T-cell (primary cell): Measurements from ENCODE around the gene MRPL39. TPM values are rescaled to one million over a fixed set of nuclear protein-coding genes. Genes with fewer than 3 reads are reported as not detected.

ENCODE experiments used
- ATAC-seq, 4 experiments: fragments of 200-7000 bp in 3 of 4; fragments of 150-1000 bp in 1 of 4; cut with Tn5 transposase; replicated peaks in 1 of 4; 1 replicate in 3 of 4; 2 replicates in 1 of 4; pipeline ENCODE4 v1.10.0; 2021; ENCODE audit warnings: moderate library complexity in 3 of 4, mild to moderate bottlenecking in 2 of 4, moderate number of reproducible peaks in 1 of 4
- CTCF ChIA-PET, 2 donors: fragments of 300-600 bp; sonication (Branson Sonifier 250); formaldehyde crosslinking; loops; one replicate each; lab custom pipeline; 2022; ENCODE audit warnings: antibody characterized with exemption in 2 of 2; lab: Charles Lee
- POLR2A ChIA-PET, 2 donors: fragments of 300-600 bp; sonication (Branson Sonifier 250); formaldehyde crosslinking; loops; one replicate each; lab custom pipeline; 2022; ENCODE audit warnings: antibody characterized with exemption in 2 of 2; lab: Charles Lee
- DNase-seq, 35 experiments: peaks; one replicate each; pipeline versions ENCODE4 v3.0.0 to v3.0.0-alpha.2; 2013 to 2023
- H3K27ac ChIP-seq: one replicate; pipeline ENCODE4 v1.5.1; 2013; ENCODE audit warnings: low read length
- H3K27me3 ChIP-seq, 2 experiments: replicated peaks in 1 of 2; 1 replicate in 1 of 2; 2 replicates in 1 of 2; pipeline versions ENCODE4 v1.6.1 to v1.7.0; 2013; ENCODE audit warnings: low read length in 1 of 2, mixed read lengths in 1 of 2; ENCODE audit not compliant: control insufficient read depth in 2 of 2, insufficient read depth in 2 of 2; ENCODE audit errors: extremely low read depth in 1 of 2
- H3K36me3 ChIP-seq, 2 donors: 1 replicate in 1 of 2; 2 replicates in 1 of 2; pipeline versions ENCODE4 v1.6.1 to v1.7.0; 2013; ENCODE audit warnings: low read length in 1 of 2; ENCODE audit not compliant: control insufficient read depth in 2 of 2, insufficient read depth in 1 of 2; ENCODE audit errors: extremely low read depth in 1 of 2
- H3K4me1 ChIP-seq, 2 experiments: 1 replicate in 1 of 2; 2 replicates in 1 of 2; pipeline versions ENCODE4 v1.6.1 to v1.7.0; 2013; ENCODE audit warnings: low read length in 2 of 2, mixed read lengths in 1 of 2; ENCODE audit not compliant: insufficient read depth in 2 of 2, control insufficient read depth in 1 of 2; ENCODE audit errors: extremely low read depth in 1 of 2
- H3K4me3 ChIP-seq, 2 donors: 1 replicate in 1 of 2; 2 replicates in 1 of 2; pipeline versions ENCODE4 v1.5.1 to v1.7.0; 2013; ENCODE audit warnings: mild to moderate bottlenecking in 2 of 2, low read length in 1 of 2, moderate library complexity in 1 of 2; ENCODE audit not compliant: control insufficient read depth in 1 of 2; ENCODE audit errors: extremely low read depth in 1 of 2
- H3K9me3 ChIP-seq: 2 replicates; pipeline ENCODE4 v1.7.0; 2013
- H3K27ac Mint-ChIP-seq, 2 donors: one replicate each; pipeline ENCODE4 v1.8.0; 2020 to 2021; ENCODE audit warnings: mild to moderate bottlenecking in 2 of 2, mixed read lengths in 2 of 2
- H3K27me3 Mint-ChIP-seq, 2 donors: one replicate each; pipeline ENCODE4 v1.8.0; 2021 to 2022; ENCODE audit warnings: mixed read lengths in 2 of 2
- H3K36me3 Mint-ChIP-seq: one replicate; pipeline ENCODE4 v1.8.0; 2021; ENCODE audit warnings: mixed read lengths
- H3K4me1 Mint-ChIP-seq, 3 donors: one replicate each; pipeline ENCODE4 v1.8.0; 2020 to 2022; ENCODE audit warnings: mixed read lengths in 3 of 3, mild to moderate bottlenecking in 1 of 3
- H3K4me3 Mint-ChIP-seq, 3 donors: one replicate each; pipeline ENCODE4 v1.8.0; 2020 to 2022; ENCODE audit warnings: mild to moderate bottlenecking in 3 of 3, mixed read lengths in 3 of 3, moderate library complexity in 3 of 3
- H3K9me3 Mint-ChIP-seq, 3 donors: one replicate each; pipeline ENCODE4 v1.8.0; 2020 to 2022; ENCODE audit warnings: mixed read lengths in 3 of 3
- WGBS: methylation state at CpG from one replicate; pipeline ENCODE4 v1.1.5; 2013; ENCODE audit warnings: missing lambda C conversion rate; ENCODE audit not compliant: insufficient coverage; 5-methylcytosine and 5-hydroxymethylcytosine counted together
- total RNA-seq, 35 experiments: library from RNA in 6 of 35; stranded (reverse) in 6 of 35; fragments of 120-200 nt in 1 of 35; gene quantifications; one replicate each; pipeline versions ENCODE4 v1.2.1 to v1.2.4 and lab custom pipeline; 2013 to 2026

Gene MRPL39
- total RNA-seq (10 to 100 TPM; 10.6 to 18.2 (median 14.8) TPM), total RNA-seq (lab: John Stamatoyannopoulos, UW) (12.8 to 72.7 (median 19.7) reads per million in 29 experiments)
- total RNA-seq (2013), result 20.3 TPM

- ATAC-seq, result peak; percentile 87 to 92 (median 90)
- CTCF ChIA-PET, result interaction anchor here (0.5 to 2.4 kb wide), 33 partner anchors 8 to 1110 kb away, joined by 3 to 21 read pairs (median 4); partner anchors contain the start of genes ATP5PF (in 2 of the 2), GABPA (in 2 of the 2) and JAM2 (in 1 of the 2)
Measured at GRCh38 chr21:25607151-25608043, at the start of gene MRPL39. MRPL39 (minus strand) TSS chr21:25607481; CDS start chr21:25607475, 6 bp downstream.

DNA sequence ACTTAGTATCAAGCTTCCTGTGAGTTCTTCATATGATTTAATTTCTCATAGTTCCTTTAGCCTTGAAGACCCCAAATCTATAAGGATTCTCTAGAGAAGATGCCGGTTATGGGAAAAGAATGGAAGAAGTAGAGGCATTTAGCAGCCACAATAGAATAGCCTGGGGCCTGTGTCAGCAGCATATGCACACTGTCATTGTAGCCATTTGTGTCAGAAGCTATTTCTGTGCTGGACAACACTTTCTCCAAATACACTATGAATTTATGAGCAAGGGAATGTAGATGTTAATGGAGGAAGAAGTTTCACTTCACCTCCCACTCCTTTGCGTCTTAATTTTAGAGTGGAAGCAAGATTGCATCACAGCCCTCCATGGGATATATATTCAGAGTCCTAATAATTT, 49.1 kb upstream of the MRPL39 start:
- Histone ChIP-seq H3K4me3 (no peak overlapping the region), H3K27ac (no peak overlapping the region), H3K36me3 (no peaks in the 10 kb centered on the region), H3K9me3 (no peaks in the 10 kb centered on the region), H3K4me1 (no peaks in the 10 kb centered on the region), H3K27me3 (no peaks in the 10 kb centered on the region)
- ChIA-PET POLR2A (no interaction called here), CTCF (no interaction called here)
- no peak for DNase-seq
- Mint-ChIP-seq H3K36me3 (no peaks in the 10 kb centered on the region), H3K4me1 (no peaks in the 10 kb centered on the region), H3K9me3 (peaks cover 0 to 4% (median 0%) of the 10 kb centered on the region in 3 donors), H3K27ac (no peak overlapping the region), H3K4me3 (no peak overlapping the region), H3K27me3 (no peaks in the 10 kb centered on the region)
- no peak for ATAC-seq
- WGBS, result no CpG with 5 or more reads among the region's 2 CpGs

More at GRCh38 chr21:25607151-25608043, at the start of gene MRPL39:
- peak within 1 kb of the TSS; percentile 82 to 95 for H3K4me3 ChIP-seq
- WGBS, result 0% methylated on average over 57 of the region's 71 CpGs
- Mint-ChIP-seq H3K27ac (peak within 1 kb of the TSS; percentile 96 to 98), H3K4me1 (peaks cover 43 to 45% (median 43%) of the 10 kb centered on the region in 3 donors), H3K36me3 (peaks cover 14% of the 10 kb centered on the region), H3K27me3 (no peaks in the 10 kb centered on the region), H3K4me3 (peak within 1 kb of the TSS; percentile 96 to 99 (median 99)), H3K9me3 (no peaks in the 10 kb centered on the region)
- H3K9me3 ChIP-seq, result no peaks in the 10 kb centered on the region
- H3K4me1 ChIP-seq, result peaks cover 12 to 23% of the 10 kb centered on the region in 2 experiments
- no peaks in the 10 kb centered on the region for H3K27me3 ChIP-seq
- H3K36me3 ChIP-seq, result peaks cover 3 to 29% of the 10 kb centered on the region in 2 donors
- POLR2A ChIA-PET, result interaction anchor here in 1 of 2 donors (0.6 kb wide), 1 partner anchor 44 kb away, joined by 15 read pairs; no protein-coding TSS in a partner anchor
- peak; percentile 63 to 88 (median 80) for DNase-seq
- peak within 1 kb of the TSS; percentile 63 for H3K27ac ChIP-seq

DNA sequence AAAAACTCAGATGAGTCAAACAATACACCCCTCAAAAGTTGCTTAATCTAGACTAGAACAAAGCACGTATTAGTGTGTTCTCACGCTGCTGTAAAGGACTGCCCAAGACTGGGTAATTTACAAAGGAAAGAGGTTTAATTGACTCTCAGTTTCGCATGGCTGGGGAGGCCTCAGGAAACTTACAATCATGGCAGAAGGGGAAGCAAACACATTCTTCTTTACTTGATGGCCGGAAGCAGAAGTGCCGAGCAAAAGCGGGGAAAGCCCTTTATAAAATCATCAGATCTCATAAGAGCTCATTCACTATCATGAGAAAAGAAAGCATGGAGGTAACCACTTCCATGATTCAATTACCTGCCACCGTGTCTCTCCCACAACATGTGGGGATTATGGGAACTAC, 41.9 kb upstream of the MRPL39 start:
- Mint-ChIP-seq H3K4me3 (no peak overlapping the region), H3K27ac (no peak overlapping the region), H3K36me3 (no peaks in the 10 kb centered on the region), H3K4me1 (no peaks in the 10 kb centered on the region), H3K27me3 (no peaks in the 10 kb centered on the region), H3K9me3 (no peaks in the 10 kb centered on the region)
- Histone ChIP-seq H3K36me3 (no peaks in the 10 kb centered on the region), H3K9me3 (no peaks in the 10 kb centered on the region), H3K4me1 (no peaks in the 10 kb centered on the region), H3K27ac (no peak overlapping the region), H3K4me3 (no peak overlapping the region), H3K27me3 (no peaks in the 10 kb centered on the region)
- WGBS, result 92% methylated on average over 2 of the region's 7 CpGs
- ATAC-seq, result no peak
- CTCF ChIA-PET, result no interaction called here
- no peak for DNase-seq
- POLR2A ChIA-PET, result interaction anchor here in 1 of 2 donors (0.6 kb wide), 1 partner anchor 36 kb away, joined by 13 read pairs; no protein-coding TSS in a partner anchor

GRCh38 chr21:25647647-25648046, 40.4 kb upstream of the MRPL39 start:
- H3K4me1 Mint-ChIP-seq, result no peaks in the 10 kb centered on the region
- H3K27me3 Mint-ChIP-seq, result no peaks in the 10 kb centered on the region
- DNase-seq (no peak), ATAC-seq (no peak)
- Histone ChIP-seq H3K27me3 (no peaks in the 10 kb centered on the region), H3K9me3 (no peaks in the 10 kb centered on the region), H3K27ac (no peak overlapping the region), H3K4me1 (no peaks in the 10 kb centered on the region), H3K36me3 (no peaks in the 10 kb centered on the region), H3K4me3 (no peak overlapping the region)
- H3K36me3 Mint-ChIP-seq, result no peaks in the 10 kb centered on the region
- no peak overlapping the region for H3K4me3 Mint-ChIP-seq
- H3K9me3 Mint-ChIP-seq, result no peaks in the 10 kb centered on the region
- 48% methylated on average over 4 of the region's 5 CpGs for WGBS
- H3K27ac Mint-ChIP-seq, result no peak overlapping the region
- ChIA-PET CTCF (interaction anchor here in 1 of 2 donors (0.9 kb wide), 1 partner anchor 8 kb away, joined by 3 read pairs; no protein-coding TSS in a partner anchor), POLR2A (interaction anchor here in 1 of 2 donors (0.6 kb wide), 1 partner anchor 8 kb away, joined by 4 read pairs; no protein-coding TSS in a partner anchor)

DNA sequence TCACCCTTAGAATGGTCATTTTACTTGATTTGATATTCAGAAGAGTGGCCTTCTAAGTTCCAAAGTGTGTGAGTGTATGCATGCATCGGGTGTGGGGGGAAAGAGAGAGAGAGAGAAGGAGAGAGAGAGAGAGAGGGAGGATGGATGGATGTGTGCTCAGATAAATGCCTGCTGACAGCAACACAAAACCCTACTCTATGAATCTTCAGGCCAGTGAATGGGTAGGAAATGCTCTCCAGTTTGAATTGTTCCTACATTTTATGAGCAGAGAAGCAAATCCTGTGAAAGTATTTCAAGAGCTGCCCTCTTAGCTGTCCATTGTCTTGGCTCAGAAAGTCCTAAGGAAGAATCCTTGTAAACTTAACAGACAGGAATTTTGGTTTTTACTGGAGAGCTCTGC, 39.2 kb upstream of the MRPL39 start:
- no peaks in the 10 kb centered on the region for H3K9me3 ChIP-seq
- Mint-ChIP-seq H3K36me3 (no peaks in the 10 kb centered on the region), H3K4me3 (no peak overlapping the region), H3K27me3 (no peaks in the 10 kb centered on the region), H3K27ac (no peak overlapping the region), H3K9me3 (no peaks in the 10 kb centered on the region), H3K4me1 (no peaks in the 10 kb centered on the region)
- CTCF ChIA-PET, result interaction anchor here in 1 of 2 donors (0.7 kb wide), 1 partner anchor 28 kb away, joined by 3 read pairs; no protein-coding TSS in a partner anchor
- no peaks in the 10 kb centered on the region for H3K4me1 ChIP-seq
- no peak overlapping the region for H3K27ac ChIP-seq
- ATAC-seq (no peak), DNase-seq (no peak)
- H3K4me3 ChIP-seq, result no peak overlapping the region
- no CpG with 5 or more reads among the region's 1 CpG for WGBS
- H3K27me3 ChIP-seq, result no peaks in the 10 kb centered on the region
- no peaks in the 10 kb centered on the region for H3K36me3 ChIP-seq
- POLR2A ChIA-PET, result no interaction called here

- Mint-ChIP-seq H3K4me1 (peaks cover 15 to 16% (median 16%) of the 10 kb centered on the region in 3 donors), H3K9me3 (no peaks in the 10 kb centered on the region), H3K36me3 (no peaks in the 10 kb centered on the region), H3K27ac (no peak overlapping the region), H3K27me3 (peaks cover 10 to 12% of the 10 kb centered on the region in 2 donors), H3K4me3 (no peak overlapping the region)
- Histone ChIP-seq H3K36me3 (no peaks in the 10 kb centered on the region), H3K27ac (no peak overlapping the region), H3K27me3 (peaks cover 0 to 13% of the 10 kb centered on the region in 2 experiments), H3K4me1 (peaks cover 3 to 18% of the 10 kb centered on the region in 2 experiments), H3K4me3 (no peak overlapping the region), H3K9me3 (no peaks in the 10 kb centered on the region)
- DNase-seq (no peak), ATAC-seq (no peak)
- CTCF ChIA-PET, result no interaction called here
- POLR2A ChIA-PET, result no interaction called here
- no CpG with 5 or more reads among the region's 4 CpGs for WGBS
Measured at GRCh38 chr21:25643486-25643885, 36.2 kb upstream of the MRPL39 start.
